ENCODE measurements around the gene PALLD.
"Not testable (repeated sequence)": the region's sequence is repeated elsewhere in the genome, so short reads cannot be mapped to it uniquely, and the experiment has no call there.

The PALLD gene

GRCh38 chr4:168928346-168928745, 431.5 kb downstream of the PALLD start:
- no peak for DNase-seq

GRCh38 chr4:168928875-168929274, 432.0 kb downstream of the PALLD start:
- no peak for DNase-seq

DNA sequence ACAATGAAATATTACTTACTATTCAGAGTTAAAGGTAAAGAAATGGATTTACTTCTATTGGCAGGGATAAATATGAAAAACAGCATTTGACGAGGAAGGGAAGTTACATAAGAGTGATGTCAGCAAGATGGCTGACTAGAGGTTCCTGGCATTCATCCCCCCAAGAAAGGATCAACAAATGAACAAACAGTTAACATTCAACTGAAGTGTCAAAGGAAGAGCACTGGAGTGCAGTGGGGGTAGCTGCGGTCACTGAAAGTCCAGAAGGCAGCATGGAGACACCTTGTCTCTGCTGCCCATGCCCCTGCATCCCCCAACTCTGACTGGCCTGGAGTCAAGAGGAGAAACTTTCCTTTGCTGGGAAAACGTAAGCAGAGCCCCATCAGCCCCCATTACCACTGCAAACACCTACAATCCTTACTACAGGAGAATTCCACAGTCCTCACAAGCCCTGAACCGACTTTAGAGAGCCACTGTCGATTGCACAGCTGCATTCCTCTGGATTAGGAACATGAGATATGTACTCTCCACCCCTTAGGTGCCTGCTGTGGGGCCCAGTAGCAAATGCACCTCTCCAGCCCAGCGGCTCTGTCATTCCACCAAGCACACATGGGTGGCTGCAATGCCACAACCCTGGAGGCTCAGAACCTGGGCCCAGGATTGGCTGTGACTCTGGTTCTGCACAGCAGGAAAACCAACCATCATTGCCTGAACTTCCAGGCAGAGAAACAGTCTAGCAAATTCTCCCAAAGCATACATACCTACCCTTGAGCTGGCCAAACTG, 433.8 kb downstream of the PALLD start:
- DNase-seq, result no peak

GRCh38 chr4:168931215-168931650, 434.4 kb downstream of the PALLD start:
- no peak for DNase-seq

DNA sequence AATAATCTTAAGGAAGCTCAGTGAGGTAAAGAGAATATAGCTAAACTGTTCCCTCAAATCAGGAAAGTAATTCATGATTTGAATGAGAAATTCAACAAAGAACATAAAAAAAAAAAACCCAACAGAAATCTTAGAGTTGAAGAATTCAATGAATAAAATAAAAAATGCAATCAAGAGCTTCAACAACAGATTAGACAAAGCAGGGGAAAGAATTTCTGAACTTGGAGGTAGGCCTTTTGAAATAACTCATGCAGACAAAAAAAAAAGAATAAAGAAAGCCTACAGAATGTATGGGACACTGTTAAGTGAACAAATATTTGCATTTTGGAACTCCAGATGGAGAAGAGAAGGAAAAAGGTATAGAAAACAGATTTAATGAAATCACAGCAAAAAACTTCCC, 435.3 kb downstream of the PALLD start:
- no peak for DNase-seq

DNA sequence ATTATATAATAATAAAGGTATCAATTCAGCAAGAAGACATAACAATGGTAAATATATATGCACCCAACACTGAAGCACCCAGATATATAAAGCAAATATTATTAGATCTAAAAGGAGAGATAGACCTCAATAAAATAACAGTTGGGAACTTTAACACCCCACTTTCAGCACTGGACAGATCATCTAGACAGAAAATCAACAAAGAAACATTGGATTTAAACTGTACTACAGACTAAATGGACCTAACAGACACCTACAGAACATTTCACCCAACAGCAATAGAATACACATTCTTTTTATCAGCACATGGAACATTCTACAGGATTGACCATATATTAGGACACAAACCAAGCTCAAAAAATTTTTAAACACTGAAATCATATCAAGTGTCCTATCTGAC, 436.6 kb downstream of the PALLD start:
- no peak for DNase-seq

GRCh38 chr4:168937473-168937872, 440.6 kb downstream of the PALLD start:
- not testable (repeated sequence) for DNase-seq

DNA sequence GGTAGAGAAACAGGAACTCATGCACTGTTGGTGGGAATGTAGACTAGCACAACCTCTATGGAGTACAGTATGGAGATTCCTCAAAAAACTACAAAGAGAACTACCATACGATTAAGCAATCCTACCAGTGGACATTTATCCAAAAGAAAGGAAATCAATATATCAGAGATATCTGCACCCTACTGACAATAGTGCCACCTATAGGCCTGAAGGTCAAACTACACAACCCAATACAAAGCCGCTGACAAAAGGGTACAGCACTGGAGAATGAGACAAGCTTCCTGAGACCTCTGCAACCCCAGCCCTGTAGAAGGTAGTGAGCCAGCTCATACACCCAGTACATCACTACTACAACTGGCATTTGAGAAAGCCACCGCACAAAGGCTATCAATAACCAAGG, 446.1 kb downstream of the PALLD start:
- DNase-seq, result no peak

DNA sequence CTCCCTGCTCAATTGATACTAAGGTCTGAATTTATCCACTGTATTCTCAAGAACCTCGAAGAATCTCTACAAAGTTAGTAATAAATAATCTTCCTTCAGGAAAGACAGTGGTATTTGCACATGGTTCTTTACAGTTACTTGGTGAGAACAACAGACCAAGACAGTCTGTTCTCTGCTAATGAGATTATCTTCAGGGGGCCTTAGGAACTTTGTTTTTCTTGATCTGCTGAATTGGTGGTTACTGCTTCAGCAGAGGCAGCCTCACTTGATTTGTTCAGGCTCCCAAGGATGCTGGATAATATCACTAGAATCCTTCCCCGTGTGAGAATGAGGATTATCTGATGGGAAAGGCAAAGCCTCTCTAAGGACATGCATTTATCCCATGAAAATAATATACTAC, 448.4 kb downstream of the PALLD start:
- no peak for DNase-seq

DNA sequence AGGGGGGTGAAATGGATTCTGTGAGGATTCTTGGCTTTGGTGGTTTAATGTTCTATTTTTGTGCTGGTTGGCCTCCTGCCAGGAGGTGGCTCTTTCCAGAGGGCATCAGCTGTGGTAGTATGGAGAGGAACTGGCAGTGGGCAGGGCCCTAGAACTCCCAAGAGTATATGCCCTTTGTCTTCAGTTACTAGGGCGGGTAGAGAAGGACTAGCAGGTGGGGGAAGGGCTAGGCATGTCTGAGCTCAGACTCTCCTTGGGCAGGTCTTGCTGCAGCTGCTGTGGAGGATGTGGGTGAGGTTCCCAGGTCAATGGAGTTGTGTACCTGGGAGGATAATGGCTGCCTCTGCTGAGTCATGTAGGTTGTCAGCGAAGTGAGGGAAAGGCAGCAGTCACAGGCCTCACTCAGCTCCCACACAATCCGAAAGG, 456.0 kb downstream of the PALLD start:
- DNase-seq, result not testable (repeated sequence)

- no peak for DNase-seq
Observed at GRCh38 chr4:168955674-168956073, 458.8 kb downstream of the PALLD start.

DNA sequence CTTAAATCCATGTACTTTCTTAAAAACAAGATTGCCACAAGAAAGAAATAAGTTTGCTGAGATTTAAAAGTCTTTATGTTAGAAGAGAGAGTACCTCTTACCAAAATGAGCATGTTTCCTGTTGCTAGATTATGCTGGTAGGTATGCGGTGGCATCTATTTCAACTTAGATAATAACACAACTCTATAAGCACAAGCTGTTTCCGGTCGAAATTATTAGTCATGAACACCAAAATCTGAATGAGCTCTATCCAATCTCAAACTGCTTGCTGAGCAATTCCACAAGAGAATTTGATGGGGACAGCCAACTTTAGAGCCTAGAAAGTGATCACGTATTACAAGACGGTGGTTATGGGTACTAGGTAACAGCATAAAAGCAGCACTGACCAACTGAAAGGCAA, 463.9 kb downstream of the PALLD start:
- DNase-seq, result no peak

GRCh38 chr4:168972596-168972995, 475.7 kb downstream of the PALLD start:
- no peak for DNase-seq
